ENCODE results near the gene PCGF2. TPM values are rescaled to one million over a fixed set of nuclear protein-coding genes. Genes with fewer than 3 reads are reported as not detected.

Gene PCGF2
- total and polyA plus RNA-seq, 2 of the 8 experiments (the other 6 are each of a cell fraction or from before 2014, with no cell fraction given), result 42.1 to 93.3 TPM

- no peak for TF ChIP-seq CHD7 (IDR thresholded peaks at IDR 0.05; ENCODE audit: insufficient replicate concordance, low read length)
Observed at GRCh38 chr17:38738686-38739085, 9.4 kb downstream of the PCGF2 start (continued).
